HEK293T (cell line): ENCODE results near the gene CDC16.

Source experiments
- CTCF ChIA-PET: fragments of 350-600 bp; formaldehyde crosslinking; extraction: SDS; loops from one replicate; lab custom pipeline; 2021; ENCODE audit warnings: antibody characterized with exemption, inconsistent platforms; lab: Yijun Ruan, JAX
- POLR2A ChIA-PET: fragments of 350-600 bp; formaldehyde crosslinking; extraction: SDS; loops from one replicate; lab custom pipeline; 2020; ENCODE audit warnings: antibody characterized with exemption, inconsistent platforms; lab: Yijun Ruan, JAX
- DNase-seq: peaks from one replicate; pipeline ENCODE4 v3.0.0; 2012; ENCODE audit warnings: mixed read lengths; ENCODE audit errors: extremely low spot score
- ARNT ChIP-seq: fragments of 450-650 bp; IDR thresholded peaks from 2 replicates; pipeline ENCODE4 v1.6.1; 2017; ENCODE audit warnings: mild to moderate bottlenecking
- BHLHE40 ChIP-seq: fragments of 450-650 bp; IDR thresholded peaks from 2 replicates; pipeline ENCODE4 v1.6.1; 2016; ENCODE audit warnings: mild to moderate bottlenecking, moderate library complexity, borderline replicate concordance
- CTBP1 ChIP-seq: fragments of 450-650 bp; IDR thresholded peaks from 2 replicates; pipeline ENCODE4 v1.6.1; 2016; ENCODE audit warnings: borderline replicate concordance
- ELF4 ChIP-seq: fragments of 450-650 bp; IDR thresholded peaks from 2 replicates; pipeline ENCODE4 v1.6.1; 2017; ENCODE audit warnings: antibody characterized with exemption
- FOXA1 ChIP-seq: fragments of 450-650 bp; IDR thresholded peaks from 2 replicates; pipeline ENCODE4 v1.6.1; 2016; ENCODE audit warnings: mild to moderate bottlenecking
- FOXK2 ChIP-seq: fragments of 450-650 bp; IDR thresholded peaks from 2 replicates; pipeline ENCODE4 v1.6.1; 2016; ENCODE audit warnings: mild to moderate bottlenecking
- FOXM1 ChIP-seq: fragments of 450-650 bp; IDR thresholded peaks from 2 replicates; pipeline ENCODE4 v1.6.1; 2017; ENCODE audit warnings: mild to moderate bottlenecking, borderline replicate concordance
- HDGF ChIP-seq: fragments of 450-650 bp; IDR thresholded peaks from 2 replicates; pipeline ENCODE4 v1.6.1; 2017; ENCODE audit warnings: antibody characterized with exemption, borderline replicate concordance
- L3MBTL2 ChIP-seq: fragments of 450-650 bp; conservative IDR thresholded peaks from 2 replicates; pipeline ENCODE4 v1.6.1; 2016; ENCODE audit warnings: mild to moderate bottlenecking
- LEF1 ChIP-seq: fragments of 450-650 bp; IDR thresholded peaks from 2 replicates; pipeline ENCODE4 v1.6.1; 2017; ENCODE audit warnings: mild to moderate bottlenecking, borderline replicate concordance
- NFRKB ChIP-seq: fragments of 450-650 bp; IDR thresholded peaks from 2 replicates; pipeline ENCODE4 v1.6.1; 2016; ENCODE audit warnings: mild to moderate bottlenecking, moderate library complexity
- PKNOX1 ChIP-seq: fragments of 450-650 bp; IDR thresholded peaks from 2 replicates; pipeline ENCODE4 v1.6.1; 2016
- SP1 ChIP-seq: fragments of 450-650 bp; IDR thresholded peaks from 2 replicates; pipeline ENCODE4 v1.6.1; 2017
- SUZ12 ChIP-seq: fragments of 450-650 bp; IDR thresholded peaks from 2 replicates; pipeline ENCODE4 v1.6.1; 2016; ENCODE audit warnings: mild to moderate bottlenecking
- TARDBP ChIP-seq: fragments of 450-650 bp; IDR thresholded peaks from 2 replicates; pipeline ENCODE4 v1.6.1; 2016
- ZNF384 ChIP-seq: fragments of 450-650 bp; IDR thresholded peaks from 2 replicates; pipeline ENCODE4 v1.6.1; 2016

Gene CDC16

GRCh38 chr13:114298866-114299265, 64.2 kb downstream of the CDC16 start:
- no peak for DNase-seq
- ChIA-PET CTCF (no interaction called here), POLR2A (no interaction called here)
- TF ChIP-seq ELF4 (no peak), ZNF384 (no peak), LEF1 (no peak), L3MBTL2 (no peak), FOXA1 (no peak), TARDBP (no peak), FOXM1 (no peak), CTBP1 (no peak), SP1 (no peak), FOXK2 (no peak), PKNOX1 (no peak)

GRCh38 chr13:114299604-114300305, 65.1 kb downstream of the CDC16 start:
- DNase-seq = no peak
- ChIA-PET POLR2A (no interaction called here), CTCF (no interaction called here)
- TF ChIP-seq SP1 = no peak
- TF ChIP-seq BHLHE40 = no peak
- no peak for TF ChIP-seq LEF1
- no peak for TF ChIP-seq ARNT
- TF ChIP-seq FOXA1 = no peak
- TF ChIP-seq NFRKB = no peak
- TF ChIP-seq HDGF = no peak
- TF ChIP-seq ELF4 = no peak
- no peak for TF ChIP-seq FOXM1
- no peak for TF ChIP-seq FOXK2
- no peak for TF ChIP-seq ZNF384
- no peak for TF ChIP-seq CTBP1
- no peak for TF ChIP-seq PKNOX1
- TF ChIP-seq L3MBTL2 = no peak
- TF ChIP-seq SUZ12 = no peak
- TF ChIP-seq TARDBP = no peak

DNA sequence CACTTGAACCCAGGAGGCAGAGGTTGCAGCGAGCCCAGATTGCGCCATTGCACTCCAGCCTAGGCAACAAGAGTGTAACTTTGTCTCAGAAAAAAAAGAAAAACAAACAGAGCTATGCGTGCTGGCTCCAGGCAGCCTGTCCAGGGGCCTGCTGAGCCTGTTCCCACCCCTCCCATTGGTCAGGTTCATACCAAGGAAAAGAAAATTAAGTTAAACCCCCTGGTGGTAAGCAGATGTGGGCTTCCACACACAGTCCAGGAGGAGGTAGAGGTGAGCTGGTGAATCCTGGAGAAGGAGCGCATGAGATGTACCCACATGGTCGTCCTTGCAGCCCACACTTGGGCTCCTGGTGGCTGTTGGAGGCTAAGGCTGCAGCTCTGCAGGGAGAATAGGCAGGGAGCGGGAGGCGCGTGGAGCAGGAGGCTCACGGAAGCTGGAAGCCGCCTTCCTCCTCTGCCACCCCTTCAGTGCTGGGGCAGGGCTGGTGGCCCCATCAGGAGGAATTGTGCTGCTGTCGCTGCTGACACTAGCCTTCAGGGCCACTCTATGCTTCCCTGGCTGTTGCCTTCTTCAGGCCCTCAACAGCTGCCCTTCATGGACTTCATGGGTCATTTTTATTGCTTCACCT, 69.1 kb downstream of the CDC16 start:
- no peak for DNase-seq
- CTCF ChIA-PET = interaction anchor here (0.6 kb wide), 1 partner anchor 13 kb away, joined by 3 read pairs; no protein-coding TSS in a partner anchor
- POLR2A ChIA-PET = no interaction called here

DNA sequence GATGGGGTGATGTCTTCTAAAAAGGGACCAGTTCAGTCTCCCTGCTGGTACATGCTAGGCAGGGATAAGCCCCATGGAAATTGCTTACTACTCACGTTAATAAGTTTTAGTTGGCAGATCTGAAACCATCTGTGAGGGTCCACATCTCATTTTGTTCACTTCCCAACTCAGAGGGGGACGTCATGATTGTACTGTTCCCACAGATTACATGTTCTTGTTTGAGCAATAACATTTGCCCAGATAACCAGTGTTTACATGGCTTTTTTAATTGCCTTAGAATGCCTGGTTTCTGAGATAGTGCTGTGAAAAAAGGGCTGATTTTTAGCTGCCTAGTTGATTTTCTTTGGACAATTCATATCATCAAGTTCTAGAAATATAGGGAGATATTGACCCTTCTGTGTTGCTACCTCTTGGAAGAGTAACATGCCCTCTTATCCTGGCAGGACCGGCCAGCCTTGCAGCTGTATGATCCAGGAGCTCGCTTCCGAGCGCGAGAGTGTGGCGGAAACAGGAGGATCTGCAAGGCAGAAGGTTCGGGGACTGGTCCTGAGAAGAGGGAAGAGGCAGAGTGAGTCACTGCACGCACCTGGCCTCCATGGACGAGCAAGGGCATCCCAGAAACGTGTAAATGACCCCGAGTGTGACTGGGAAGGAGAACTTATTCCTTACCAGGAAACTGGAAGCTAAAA, 69.8 kb downstream of the CDC16 start:
- TF ChIP-seq FOXK2 = no peak
- TF ChIP-seq CTBP1 = no peak
- no peak for TF ChIP-seq SP1
- no peak for TF ChIP-seq L3MBTL2
- TF ChIP-seq PKNOX1 = no peak
- no peak for TF ChIP-seq ARNT
- no peak for TF ChIP-seq ZNF384
- TF ChIP-seq SUZ12 = no peak
- TF ChIP-seq NFRKB = no peak
- no peak for TF ChIP-seq TARDBP
- no peak for TF ChIP-seq LEF1
- ChIA-PET POLR2A (no interaction called here), CTCF (no interaction called here)
- DNase-seq = no peak

More for the DNA sequence above, 69.1 kb downstream of the CDC16 start:
- TF ChIP-seq FOXM1 = no peak
- TF ChIP-seq ZNF384 = no peak

- ChIA-PET POLR2A (interaction anchor here (1.4 kb wide), 1 partner anchor 28 kb away, joined by 4 read pairs; the partner anchor contains the start of gene UPF3A), CTCF (no interaction called here)
- no peak for TF ChIP-seq FOXM1
- no peak for TF ChIP-seq NFRKB
- TF ChIP-seq ZNF384 = no peak
- TF ChIP-seq BHLHE40 = no peak
- no peak for TF ChIP-seq SP1
- TF ChIP-seq HDGF = no peak
- TF ChIP-seq TARDBP = no peak
- TF ChIP-seq SUZ12 = no peak
- TF ChIP-seq ELF4 = no peak
- no peak for TF ChIP-seq CTBP1
- TF ChIP-seq L3MBTL2 = no peak
- TF ChIP-seq ARNT = no peak
- DNase-seq = no peak
Measured at GRCh38 chr13:114309086-114309485, 74.4 kb downstream of the CDC16 start.
